Raji (cell line): ENCODE results near the gene CAMK1D.

Experiments used
- POLR2A ChIP-seq: IDR thresholded peaks from 2 replicates; pipeline ENCODE4 v1.6.1; 2011; ENCODE audit warnings: low read depth, low read length, control low read depth; ENCODE audit not compliant: insufficient read depth

CAMK1D gene

GRCh38 chr10:12703813-12704212, 354.5 kb downstream of the CAMK1D start:
- no peak for TF ChIP-seq POLR2A

- TF ChIP-seq POLR2A = no peak
These were observed 355.1 kb downstream of the CAMK1D start for GRCh38 chr10:12704488-12704887.

GRCh38 chr10:12705943-12706342, 356.6 kb downstream of the CAMK1D start:
- TF ChIP-seq POLR2A = no peak

GRCh38 chr10:12707461-12708185, 358.3 kb downstream of the CAMK1D start:
- TF ChIP-seq POLR2A = no peak

GRCh38 chr10:12709000-12709401, 359.7 kb downstream of the CAMK1D start:
- no peak for TF ChIP-seq POLR2A

GRCh38 chr10:12709521-12709963, 360.2 kb downstream of the CAMK1D start:
- no peak for TF ChIP-seq POLR2A

GRCh38 chr10:12710157-12710556, 360.8 kb downstream of the CAMK1D start:
- no peak for TF ChIP-seq POLR2A

- no peak for TF ChIP-seq POLR2A
These were observed 361.4 kb downstream of the CAMK1D start for GRCh38 chr10:12710594-12711349.

GRCh38 chr10:12711350-12711708, 362.0 kb downstream of the CAMK1D start:
- TF ChIP-seq POLR2A = no peak

GRCh38 chr10:12712293-12712983, 363.1 kb downstream of the CAMK1D start:
- no peak for TF ChIP-seq POLR2A

GRCh38 chr10:12716042-12716441, 366.7 kb downstream of the CAMK1D start:
- TF ChIP-seq POLR2A = no peak

GRCh38 chr10:12717981-12718707, 368.8 kb downstream of the CAMK1D start:
- TF ChIP-seq POLR2A = no peak

- no peak for TF ChIP-seq POLR2A
These were observed 370.0 kb downstream of the CAMK1D start for GRCh38 chr10:12719365-12719764.

- no peak for TF ChIP-seq POLR2A
These were observed 371.1 kb downstream of the CAMK1D start for GRCh38 chr10:12720217-12720981.

- no peak for TF ChIP-seq POLR2A
These were observed 372.0 kb downstream of the CAMK1D start for GRCh38 chr10:12721334-12721733.

- TF ChIP-seq POLR2A = no peak
These were observed 373.9 kb downstream of the CAMK1D start for GRCh38 chr10:12723220-12723619.
